Activated T-cell treated with anti-CD3 and anti-CD28 coated beads for 4 hours (primary cell): ENCODE measurements around the gene CDH4.
"Not testable (repeated sequence)": the region's sequence is repeated elsewhere in the genome, so short reads cannot be mapped to it uniquely, and the experiment has no call there.

Source experiments
- DNase-seq: peaks from one replicate; pipeline ENCODE4 v3.0.0-alpha.2; 2020

CDH4 gene

GRCh38 chr20:61942526-61942925 lies 690.5 kb downstream of the CDH4 start:
- DNase-seq: no peak

- DNase-seq: not testable (repeated sequence)
Measured at GRCh38 chr20:61944967-61945366, 692.9 kb downstream of the CDH4 start.

GRCh38 chr20:61945495-61945894 lies 693.4 kb downstream of the CDH4 start:
- DNase-seq: not testable (repeated sequence)

- not testable (repeated sequence) for DNase-seq
Measured at GRCh38 chr20:61948056-61948455, 696.0 kb downstream of the CDH4 start.

GRCh38 chr20:61948586-61949362 lies 696.7 kb downstream of the CDH4 start:
- no peak for DNase-seq

GRCh38 chr20:61949363-61949713 lies 697.3 kb downstream of the CDH4 start:
- DNase-seq: no peak

GRCh38 chr20:61949714-61950640 lies 697.9 kb downstream of the CDH4 start:
- no peak for DNase-seq

GRCh38 chr20:61950641-61951071 lies 698.6 kb downstream of the CDH4 start:
- DNase-seq: no peak

- no peak for DNase-seq
Measured at GRCh38 chr20:61951695-61952533, 699.9 kb downstream of the CDH4 start.

GRCh38 chr20:61953037-61954021 lies 701.3 kb downstream of the CDH4 start:
- DNase-seq: no peak

- no peak for DNase-seq
Measured at GRCh38 chr20:61954276-61955021, 702.4 kb downstream of the CDH4 start.

- DNase-seq: no peak
Measured at GRCh38 chr20:61955668-61956395, 703.8 kb downstream of the CDH4 start.

- DNase-seq: no peak
Measured at GRCh38 chr20:61956396-61957342, 704.6 kb downstream of the CDH4 start.

GRCh38 chr20:61957961-61958715 lies 706.1 kb downstream of the CDH4 start:
- DNase-seq: no peak

GRCh38 chr20:61958773-61959700 lies 707.0 kb downstream of the CDH4 start:
- no peak for DNase-seq

GRCh38 chr20:61960836-61961235 lies 708.8 kb downstream of the CDH4 start:
- DNase-seq: no peak

GRCh38 chr20:61963149-61963548 lies 711.1 kb downstream of the CDH4 start:
- DNase-seq: no peak
